GM19238 (cell line): ENCODE data around the gene C16orf96.
A peak's percentile ranks its signal among the peaks of the same experiment; 100 is the strongest.

Source experiments
- DNase-seq: peaks from one replicate; pipeline ENCODE4 v3.0.0; 2011; ENCODE audit warnings: low spot score; ENCODE audit not compliant: insufficient read length

Gene C16orf96

DNA sequence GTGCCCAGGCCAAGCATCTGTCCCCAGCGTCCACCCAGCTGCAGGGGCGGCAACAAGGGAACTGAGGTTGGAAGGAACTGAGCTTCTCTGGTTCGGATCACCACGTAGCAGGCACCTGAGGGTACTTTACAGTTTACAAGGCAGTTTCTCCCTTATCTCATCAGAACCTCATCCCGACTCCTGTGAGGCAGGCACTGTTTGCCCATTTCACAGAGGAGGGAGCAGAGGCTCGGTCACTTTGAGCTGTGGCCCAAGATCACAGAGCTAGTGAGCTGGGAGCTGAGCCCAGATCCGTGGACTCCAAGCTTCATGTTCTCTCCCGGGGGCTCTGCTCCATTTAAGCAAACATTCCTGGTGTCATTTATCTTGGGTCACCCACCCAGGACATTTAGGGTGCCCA is 43.4 kb downstream of the C16orf96 start:
- no peak for DNase-seq

DNA sequence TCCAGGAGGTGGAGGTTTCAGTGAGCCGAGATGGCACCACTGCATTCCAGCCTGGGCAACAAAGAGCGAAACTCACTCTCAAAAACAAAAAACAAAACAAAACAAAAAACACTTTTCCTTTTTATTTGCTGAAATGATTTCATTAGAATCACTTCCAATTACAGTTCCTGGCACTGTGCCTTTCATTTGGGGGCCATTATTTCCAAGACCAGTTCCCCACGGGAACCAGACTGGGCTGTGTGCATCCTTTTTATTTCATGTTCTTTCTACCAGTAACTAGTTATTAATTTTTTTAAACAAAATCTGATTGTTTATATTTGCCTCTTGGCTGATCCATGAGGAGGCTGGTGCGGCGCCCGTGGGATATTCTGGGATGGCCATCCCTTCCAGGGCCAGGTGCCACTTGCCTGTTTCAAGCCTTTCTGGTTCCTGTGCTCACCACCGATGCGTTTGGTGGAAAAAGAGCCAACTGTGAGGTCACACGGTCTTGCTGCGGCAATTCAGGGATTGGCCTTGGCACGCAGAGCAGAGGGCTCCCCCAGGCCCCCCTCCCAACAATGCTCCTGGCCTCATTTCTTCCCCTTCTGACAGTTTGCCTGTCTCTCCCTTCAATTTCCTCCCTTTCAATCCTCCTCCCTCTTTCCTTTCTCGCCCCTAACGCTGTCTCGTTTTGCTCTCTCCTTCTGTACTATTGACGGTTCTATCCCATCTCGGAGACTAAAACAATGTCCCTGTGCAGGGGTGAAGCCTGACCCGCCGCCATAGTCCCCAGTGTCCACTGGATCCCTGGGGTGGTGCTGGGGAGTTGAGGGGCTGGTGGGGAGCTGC is 45.1 kb downstream of the C16orf96 start:
- DNase-seq: no peak

DNA sequence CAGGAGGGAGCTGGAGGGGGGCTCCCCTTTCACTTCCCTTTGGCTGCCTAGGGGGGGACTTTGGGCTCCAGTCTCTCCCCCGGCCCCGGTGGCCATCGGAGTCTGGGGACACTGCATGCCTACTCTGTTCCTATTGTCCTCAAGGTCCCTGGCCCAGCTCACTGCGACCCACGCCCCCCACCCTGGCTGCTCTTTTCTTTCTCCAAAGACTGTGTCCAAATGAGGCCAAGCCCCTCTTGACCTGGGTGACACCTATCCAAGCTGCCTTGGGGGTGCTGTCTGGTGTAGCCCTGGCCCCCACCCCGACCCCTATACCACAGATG is 45.7 kb downstream of the C16orf96 start:
- no peak for DNase-seq

- DNase-seq: no peak
Observed at GRCh38 chr16:4602331-4602730, 46.2 kb downstream of the C16orf96 start.

DNA sequence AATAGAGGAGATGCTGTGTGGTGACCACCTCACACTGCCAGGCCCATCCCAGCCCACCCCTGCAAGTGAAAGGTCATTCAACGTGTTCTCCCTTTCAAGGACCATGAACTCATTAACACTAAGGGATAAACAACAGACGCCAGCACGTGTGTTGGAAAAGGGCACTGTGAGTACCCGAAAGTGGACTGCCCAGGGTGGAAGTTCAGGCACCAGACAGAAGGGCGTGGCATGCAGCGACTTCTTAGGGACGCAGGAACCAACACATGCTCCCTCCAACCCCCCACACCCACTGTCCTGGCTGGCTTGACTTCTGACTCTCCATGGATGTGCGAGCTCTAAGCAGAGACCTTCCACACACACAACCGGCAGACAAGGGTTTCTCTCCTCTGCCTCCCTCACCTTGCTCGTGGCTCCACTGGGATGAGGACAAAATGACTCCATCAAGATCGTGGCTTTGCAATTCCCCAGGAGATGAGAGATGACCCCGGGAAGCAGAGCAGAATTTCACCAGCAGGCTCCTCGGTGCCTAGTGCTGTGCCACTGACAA is 47.6 kb downstream of the C16orf96 start:
- DNase-seq: no peak

- no peak for DNase-seq
Observed at GRCh38 chr16:4604401-4604800, 48.3 kb downstream of the C16orf96 start.

GRCh38 chr16:4606354-4606753 is 50.2 kb downstream of the C16orf96 start:
- DNase-seq: no peak

- DNase-seq: no peak
Observed at GRCh38 chr16:4607841-4608703, 51.9 kb downstream of the C16orf96 start.

GRCh38 chr16:4608704-4608980 is 52.5 kb downstream of the C16orf96 start:
- DNase-seq: no peak

DNA sequence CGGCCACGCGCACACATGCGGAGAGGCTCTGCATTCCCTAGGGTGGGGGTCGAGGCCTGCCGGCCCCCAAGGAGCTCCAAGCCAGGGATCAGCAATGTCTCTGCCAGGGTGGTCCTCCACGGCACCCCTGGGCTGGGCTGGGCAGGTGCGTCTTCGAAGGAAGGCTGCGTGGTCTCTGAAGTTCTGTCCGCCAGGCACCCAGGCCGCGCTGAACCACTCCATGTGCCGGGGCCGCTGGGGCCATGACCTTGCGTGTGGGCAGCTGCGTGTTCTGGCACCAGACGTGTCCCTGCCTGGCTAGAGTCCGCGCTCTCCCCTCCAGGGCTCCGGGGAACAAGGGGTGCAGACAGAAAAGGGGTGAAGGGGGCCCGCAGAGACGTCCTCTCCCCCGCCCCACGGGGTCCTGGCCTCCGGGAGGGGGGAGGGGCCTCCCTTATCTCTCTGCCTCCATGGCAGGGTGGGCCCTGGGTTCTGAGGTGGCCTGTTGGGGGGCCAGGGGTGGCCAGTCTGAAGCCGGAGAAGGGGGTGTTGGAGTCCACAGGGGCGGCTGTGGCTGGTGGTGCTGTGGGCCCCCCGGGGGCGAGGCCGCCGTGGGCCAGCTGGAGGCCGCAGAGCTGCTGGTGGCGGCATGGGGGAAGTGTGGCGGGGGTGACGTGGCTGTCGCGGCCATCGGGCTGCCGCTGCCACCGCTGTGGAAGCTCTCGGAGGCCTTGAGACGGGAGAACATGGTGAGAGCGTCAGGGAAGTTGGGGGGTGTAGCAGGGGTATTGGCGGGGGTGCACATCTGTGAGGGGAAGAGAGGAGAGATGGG is 53.3 kb downstream of the C16orf96 start:
- no peak for DNase-seq

- no peak for DNase-seq
Observed at GRCh38 chr16:4610011-4611005, 54.2 kb downstream of the C16orf96 start.

GRCh38 chr16:4611337-4612021 is 55.3 kb downstream of the C16orf96 start:
- DNase-seq: no peak

DNA sequence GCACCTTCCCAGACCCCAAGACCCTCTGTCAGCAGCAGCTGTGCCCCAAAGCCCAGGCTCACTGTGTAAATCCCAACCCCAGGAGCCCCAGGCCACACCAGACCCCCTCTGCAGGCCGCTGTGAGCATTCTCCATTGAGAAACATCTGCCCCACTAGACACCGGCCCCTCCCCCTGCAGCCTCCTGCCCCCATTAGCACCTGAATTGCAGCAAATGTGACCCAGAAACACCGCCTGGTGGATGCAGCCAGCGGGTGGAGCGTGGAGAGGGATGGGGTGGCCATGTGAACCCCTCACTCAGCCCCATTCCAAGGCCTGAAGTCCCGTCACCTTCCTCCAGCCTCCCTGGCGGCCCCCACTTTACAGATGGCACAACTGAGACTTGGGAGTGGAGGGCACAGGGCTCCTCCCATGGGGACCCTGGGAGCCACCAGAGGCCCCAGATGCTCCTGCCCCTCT is 56.4 kb downstream of the C16orf96 start:
- no peak for DNase-seq

GRCh38 chr16:4612977-4613635 is 57.0 kb downstream of the C16orf96 start:
- no peak for DNase-seq

- peak; percentile 34 for DNase-seq
Observed at GRCh38 chr16:4613636-4614570, 57.8 kb downstream of the C16orf96 start.

DNA sequence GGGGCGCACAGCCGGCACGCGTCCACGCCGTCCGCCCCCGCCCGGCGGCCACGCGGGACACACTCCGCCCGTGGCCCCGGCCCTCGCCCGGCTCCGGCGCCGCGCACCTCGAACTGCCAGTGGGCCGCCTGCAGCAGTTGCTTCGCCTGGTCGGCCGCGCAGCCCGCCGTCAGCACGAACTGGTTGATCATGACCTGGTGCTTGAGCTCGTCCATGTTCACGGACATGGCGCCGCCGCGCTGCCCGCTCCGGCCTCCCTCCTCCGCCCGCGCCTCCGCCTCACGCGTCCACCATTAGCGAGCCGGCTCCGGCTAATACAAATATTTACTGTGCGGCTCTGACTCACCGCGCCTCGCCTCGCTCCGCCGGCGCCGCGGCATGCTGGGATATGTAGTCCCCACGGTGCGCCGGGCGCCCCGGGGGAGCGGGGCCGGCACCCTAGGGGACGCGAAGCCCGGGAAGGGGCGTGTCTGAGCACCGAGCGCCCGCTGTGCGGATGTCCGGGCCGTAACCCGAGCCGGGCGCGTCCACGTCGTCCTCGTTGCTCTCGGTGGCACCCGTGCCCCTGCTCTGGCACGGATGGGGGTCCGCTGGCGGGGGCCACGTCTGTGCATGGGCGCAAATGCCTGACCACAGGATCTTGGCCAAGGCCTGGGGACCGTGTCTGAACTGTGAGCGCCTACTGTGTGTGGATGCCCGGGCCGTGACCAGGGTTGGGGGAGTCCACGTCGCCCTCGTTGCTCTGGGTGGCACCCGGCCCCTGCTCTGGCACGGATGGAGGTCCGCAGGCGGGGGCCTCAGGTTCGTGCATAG is 58.6 kb downstream of the C16orf96 start, which contains the start of gene UBALD1:
Gene UBALD1, minus strand, starts transcription at position 318 of the 813 bp plus-strand sequence. Its CDS starts 91 bp downstream, at position 227.
- peak; percentile 91 for DNase-seq

DNA sequence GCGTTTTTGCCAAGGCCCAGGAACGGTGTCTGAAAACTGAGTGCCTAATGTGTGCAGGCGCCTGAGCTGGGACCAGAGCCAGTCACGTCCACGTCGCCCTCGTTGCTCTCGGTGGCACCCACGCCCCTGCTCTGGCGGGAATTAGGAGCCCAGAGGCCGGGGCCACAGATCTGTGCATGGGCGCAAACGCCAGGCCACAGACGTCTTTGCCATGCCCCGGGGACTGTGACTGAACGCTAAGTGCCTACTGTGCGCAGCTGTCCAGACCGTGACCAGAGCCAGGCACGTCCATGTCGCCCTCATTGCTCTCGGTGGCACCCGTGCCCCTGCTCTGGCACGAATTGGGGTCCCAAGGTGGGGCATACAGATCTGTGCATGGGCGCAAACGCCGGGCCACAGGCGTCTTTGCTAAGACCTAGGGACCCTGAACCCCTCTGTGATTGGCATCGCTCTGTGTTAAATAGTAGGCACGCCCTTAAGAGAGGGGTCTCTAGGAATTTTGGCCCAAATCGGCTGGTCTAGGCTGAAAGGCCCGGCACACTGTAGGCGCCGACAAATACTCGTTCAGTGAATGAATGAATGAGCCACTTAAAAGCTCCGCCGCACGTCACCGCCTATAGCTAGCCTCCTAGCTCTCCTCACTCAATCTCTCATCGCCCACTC is 59.4 kb downstream of the C16orf96 start:
- DNase-seq: no peak
